ENCODE data around the gene PFAS. TPM values are rescaled to one million over a fixed set of nuclear protein-coding genes. Genes with fewer than 3 reads are reported as not detected.

Gene PFAS
- total and polyA plus RNA-seq, 10 of the 15 experiments (the other 5 are each of a cell fraction or from before 2014, with no cell fraction given), result 13.9 to 122 (median 47.2) TPM

DNA sequence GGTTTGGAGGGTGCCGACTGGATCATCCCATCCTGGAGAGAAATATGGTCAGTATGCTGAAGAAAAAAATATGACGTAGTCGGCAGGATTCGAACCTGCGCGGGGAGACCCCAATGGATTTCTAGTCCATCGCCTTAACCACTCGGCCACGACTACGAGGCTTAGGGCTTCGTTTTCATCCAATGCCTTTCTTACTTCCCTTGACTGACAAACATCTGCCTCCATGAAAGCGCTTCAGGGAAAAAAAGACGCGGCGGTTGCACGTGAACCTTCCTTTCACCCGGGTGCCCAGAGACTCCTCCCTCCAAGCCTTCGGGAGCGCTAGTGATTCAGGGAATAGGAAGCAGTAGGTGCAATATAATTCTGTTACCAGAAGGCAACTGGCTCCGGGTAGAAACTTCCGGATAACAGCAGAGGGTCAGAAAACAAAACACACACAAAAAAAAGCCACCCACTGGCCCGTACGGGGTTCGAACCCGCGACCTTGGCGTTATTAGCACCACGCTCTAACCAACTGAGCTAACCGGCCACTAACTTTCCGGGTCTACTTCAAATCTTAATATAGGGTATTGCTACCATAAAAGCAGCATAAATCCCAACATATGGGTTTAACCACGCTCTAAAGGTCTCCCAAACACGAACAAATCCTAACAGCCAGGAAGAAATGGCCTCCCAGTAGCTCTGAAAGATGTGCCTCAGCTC is 22.4 kb upstream of the PFAS start (continued):
- TF ChIP-seq RELA (IDR thresholded peaks at IDR 0.05; ENCODE audit: borderline replicate concordance, partially characterized antibody), result peak; percentile 17
- no peak for TF ChIP-seq SMAD1 (IDR thresholded peaks at IDR 0.05; ENCODE audit: low read depth, partially characterized antibody)
- TF ChIP-seq PML (IDR thresholded peaks at IDR 0.05; ENCODE audit: low read length), result peak; percentile 62
- TF ChIP-seq IKZF2 (IDR thresholded peaks at IDR 0.05), result peak; percentile 65 to 78
- peak; percentile 85 for TF ChIP-seq PKNOX1 (IDR thresholded peaks at IDR 0.05)
- peak; percentile 94 for TF ChIP-seq ZSCAN29 (IDR thresholded peaks at IDR 0.05)
- TF ChIP-seq ATF7 (IDR thresholded peaks at IDR 0.05; ENCODE audit: low read depth), result peak; percentile 82
- TF ChIP-seq NR2F1 (conservative IDR thresholded peaks at IDR 0.05), result peak; percentile 59; the same call in 1 of the 2 replicates
- TF ChIP-seq ZBTB40 (IDR thresholded peaks at IDR 0.05; ENCODE audit: borderline replicate concordance), result peak; percentile 80
- TF ChIP-seq IKZF1 (conservative IDR thresholded peaks at IDR 0.05), result peak; percentile 60
- no peak for TF ChIP-seq HDGF (IDR thresholded peaks at IDR 0.05)
- TF ChIP-seq POLR2AphosphoS5 (IDR thresholded peaks at IDR 0.05; ENCODE audit: low read length), result peak; percentile 86
- TF ChIP-seq EZH2 (IDR thresholded peaks at IDR 0.05; ENCODE audit: borderline replicate concordance, control insufficient read depth, low read depth, low read length), result no peak
- TF ChIP-seq RUNX3 (IDR thresholded peaks at IDR 0.05; ENCODE audit: low read length), result peak; percentile 50
- no peak for TF ChIP-seq ASH2L (IDR thresholded peaks at IDR 0.05; ENCODE audit: borderline replicate concordance, low read depth)
- peak in 1 of 2 experiments; percentile 35; a peak in 1 of 4 replicates for TF ChIP-seq EP300 (IDR thresholded peaks at IDR 0.05; ENCODE audit: borderline replicate concordance in 1 of 2, control insufficient read depth in 1 of 2, low read depth in 2 of 2, low read length in 2 of 2)
- peak; percentile 33; the same call in 1 of the 2 replicates for TF ChIP-seq ZNF384 (IDR thresholded peaks at IDR 0.05; ENCODE audit: borderline replicate concordance, low read depth, low read length)
- TF ChIP-seq E4F1 (IDR thresholded peaks at IDR 0.05; ENCODE audit: borderline replicate concordance, partially characterized antibody), result no peak
- TF ChIP-seq MXI1 (IDR thresholded peaks at IDR 0.05; ENCODE audit: low read depth, low read length), result no peak
- TF ChIP-seq ZZZ3 (IDR thresholded peaks at IDR 0.05; ENCODE audit: control insufficient read depth, insufficient read length, low read depth), result no peak
- no peak for TF ChIP-seq ZNF207 (IDR thresholded peaks at IDR 0.05; ENCODE audit: borderline replicate concordance)
- no peak for TF ChIP-seq SMAD5 (IDR thresholded peaks at IDR 0.05; ENCODE audit: low read depth)
- TF ChIP-seq NRF1 (conservative IDR thresholded peaks at IDR 0.05; ENCODE audit: low read depth, low read length), result no peak

Measured in GM12878 (cell line).